Endothelial cell of umbilical vein (primary cell): ENCODE data around the gene MRPS27. TPM values are rescaled to one million over a fixed set of nuclear protein-coding genes. Genes with fewer than 3 reads are reported as not detected.

Source experiments
- BruUV-seq: library from RNA; stranded (reverse); fragments of 400-500 nt; replicated peaks from 2 replicates; lab custom pipeline; 2021; lab: Mats Ljungman, UMichigan
- CTCF ChIA-PET: fragments of 300-600, 350-600 bp; sonication (Branson Sonifier 250); formaldehyde crosslinking; loops from one replicate; lab custom pipeline; 2021; ENCODE audit warnings: antibody characterized with exemption, inconsistent platforms; lab: Charles Lee
- POLR2A ChIA-PET: fragments of 300-600, 350-600 bp; sonication (Branson Sonifier 250); formaldehyde crosslinking; loops from one replicate; lab custom pipeline; 2021; ENCODE audit warnings: antibody characterized with exemption, inconsistent platforms; lab: Charles Lee
- DNase-seq: peaks from one replicate; pipeline ENCODE4 v3.0.0-alpha.2; 2011; ENCODE audit warnings: low read depth, low spot score
- FAIRE-seq: peaks from 2 replicates; lab custom pipeline; 2011; peaks lifted over from hg19 to GRCh38; lab: Jason Lieb, UNC
- H2AFZ ChIP-seq: 2 replicates; pipeline ENCODE4 v1.6.0; 2012; ENCODE audit warnings: low read depth, low read length, control low read depth, inconsistent platforms
- H3K27ac ChIP-seq: 2 replicates; pipeline ENCODE4 v1.5.1; 2011; ENCODE audit warnings: low read depth, mild to moderate bottlenecking, control low read depth, low read length, moderate library complexity; ENCODE audit not compliant: insufficient read depth
- H3K27me3 ChIP-seq, 2 experiments: 2 replicates each; pipeline versions ENCODE4 v1.6.0 to v1.6.1; 2011; ENCODE audit warnings: low read length in 2 of 2, mixed read lengths in 1 of 2; ENCODE audit not compliant: control insufficient read depth in 2 of 2, insufficient read depth in 2 of 2
- H3K36me3 ChIP-seq, 2 experiments: 2 replicates in 1 of 2; 3 replicates in 1 of 2; pipeline ENCODE4 v1.5.1; 2011; ENCODE audit warnings: low read length in 2 of 2, mild to moderate bottlenecking in 1 of 2, moderate library complexity in 1 of 2; ENCODE audit not compliant: control insufficient read depth in 2 of 2, insufficient read depth in 2 of 2; ENCODE audit errors: extremely low read depth in 1 of 2
- H3K4me1 ChIP-seq: 3 replicates; pipeline ENCODE4 v1.5.1; 2011; ENCODE audit warnings: mild to moderate bottlenecking, low read length; ENCODE audit not compliant: control insufficient read depth, insufficient read depth; ENCODE audit errors: extremely low read depth
- H3K4me2 ChIP-seq: 2 replicates; pipeline ENCODE4 v1.6.1; 2011; ENCODE audit warnings: low read length, control low read depth, mixed read lengths; ENCODE audit not compliant: insufficient read depth
- H3K4me3 ChIP-seq, 3 experiments: fragments of 200-600 bp in 1 of 3; sonication (generic), shearing (Covaris generic) in 1 of 3; replicated peaks in 1 of 3; 2 replicates each; pipeline ENCODE4 v1.5.1; 2011 to 2016; ENCODE audit warnings: control low read depth in 3 of 3, low read length in 3 of 3, mild to moderate bottlenecking in 2 of 3, inconsistent platforms in 1 of 3, low read depth in 1 of 3, moderate library complexity in 1 of 3; ENCODE audit not compliant: insufficient read depth in 1 of 3
- H3K79me2 ChIP-seq: 2 replicates; pipeline ENCODE4 v1.6.0; 2012; ENCODE audit warnings: low read length, inconsistent platforms; ENCODE audit not compliant: control insufficient read depth, insufficient read depth
- H3K9ac ChIP-seq: replicated peaks from 2 replicates; pipeline ENCODE3; 2011; ENCODE audit warnings: low read length, control low read depth; ENCODE audit not compliant: insufficient read depth; ENCODE audit errors: extremely low read depth
- H3K9me1 ChIP-seq: replicated peaks from 3 replicates; pipeline ENCODE4 v1.6.0; 2011; ENCODE audit warnings: mild to moderate bottlenecking, low read length; ENCODE audit not compliant: control insufficient read depth, insufficient read depth; ENCODE audit errors: extremely low read depth
- H3K9me3 ChIP-seq: replicated peaks from 2 replicates; pipeline ENCODE4 v1.5.1; 2012; ENCODE audit warnings: low read length, inconsistent platforms; ENCODE audit not compliant: control insufficient read depth, insufficient read depth
- H4K20me1 ChIP-seq: replicated peaks from 2 replicates; pipeline ENCODE3; 2011; ENCODE audit warnings: mild to moderate bottlenecking, low read length; ENCODE audit not compliant: control insufficient read depth, insufficient read depth; ENCODE audit errors: extremely low read depth
- EZH2 ChIP-seq: IDR thresholded peaks from 2 replicates; pipeline ENCODE4 v1.6.1; 2012; ENCODE audit warnings: borderline replicate concordance, low read depth, mild to moderate bottlenecking, moderate library complexity, low read length, inconsistent platforms; ENCODE audit not compliant: severe bottlenecking
- FOS ChIP-seq: IDR thresholded peaks from 2 replicates; pipeline ENCODE4 v1.6.1; 2011; ENCODE audit warnings: mild to moderate bottlenecking, low read length, moderate library complexity, borderline replicate concordance; ENCODE audit not compliant: insufficient read depth
- POLR2A ChIP-seq: IDR thresholded peaks from 2 replicates; pipeline ENCODE4 v1.6.1; 2012; ENCODE audit warnings: low read depth, mild to moderate bottlenecking, control low read depth, low read length
- dilution Hi-C: fragments of 300-500 bp; cut with MboI; formaldehyde crosslinking; loops from one replicate; pipeline ENCODE4 v1.15.0; 2019; ENCODE audit warnings: low sequenced_read_pairs; ENCODE audit not compliant: extremely low pct_ligation_motif_present
- intact Hi-C: fragments of 100-400 bp; cut with micrococcal nuclease; formaldehyde crosslinking; loops from one replicate; pipeline ENCODE4 v1.10.0; 2022
- polyA plus RNA-seq, 4 experiments: library from polyadenylated mRNA; depleted of rRNA in 3 of 4; stranded (reverse) in 3 of 4; unstranded in 1 of 4; fragments of >200 nt; gene quantifications; 2 replicates each; pipeline versions ENCODE4 v1.2.1 to v1.2.3, GENCODE V29; 2011 to 2012; ENCODE audit warnings: missing spikeins in 1 of 4
- total RNA-seq: library from RNA; stranded (reverse); gene quantifications from 2 replicates; pipeline ENCODE4 v1.2.3, GENCODE V29; 2021
- TF ChIP-seq, protein P1 (sequence below), 2 donors: IDR thresholded peaks; 1 replicate in 1 of 2; 2 replicates in 1 of 2; pipeline ENCODE4 v1.5.1; 2011; ENCODE audit warnings: low read length in 2 of 2, mild to moderate bottlenecking in 2 of 2, moderate library complexity in 2 of 2, control low read depth in 1 of 2, inconsistent platforms in 1 of 2, low read depth in 1 of 2; ENCODE audit not compliant: insufficient read depth in 1 of 2; ENCODE audit errors: extremely low read depth in 1 of 2
- TF ChIP-seq, protein P2 (sequence below): IDR thresholded peaks from 2 replicates; pipeline ENCODE4 v1.6.1; 2011; ENCODE audit not compliant: insufficient read depth, insufficient read length

Gene MRPS27
- total and polyA plus RNA-seq, 2 donors (not counting 3 experiments of a cell fraction or from before 2014, with no cell fraction given): 56.0 to 67.1 TPM

DNA sequence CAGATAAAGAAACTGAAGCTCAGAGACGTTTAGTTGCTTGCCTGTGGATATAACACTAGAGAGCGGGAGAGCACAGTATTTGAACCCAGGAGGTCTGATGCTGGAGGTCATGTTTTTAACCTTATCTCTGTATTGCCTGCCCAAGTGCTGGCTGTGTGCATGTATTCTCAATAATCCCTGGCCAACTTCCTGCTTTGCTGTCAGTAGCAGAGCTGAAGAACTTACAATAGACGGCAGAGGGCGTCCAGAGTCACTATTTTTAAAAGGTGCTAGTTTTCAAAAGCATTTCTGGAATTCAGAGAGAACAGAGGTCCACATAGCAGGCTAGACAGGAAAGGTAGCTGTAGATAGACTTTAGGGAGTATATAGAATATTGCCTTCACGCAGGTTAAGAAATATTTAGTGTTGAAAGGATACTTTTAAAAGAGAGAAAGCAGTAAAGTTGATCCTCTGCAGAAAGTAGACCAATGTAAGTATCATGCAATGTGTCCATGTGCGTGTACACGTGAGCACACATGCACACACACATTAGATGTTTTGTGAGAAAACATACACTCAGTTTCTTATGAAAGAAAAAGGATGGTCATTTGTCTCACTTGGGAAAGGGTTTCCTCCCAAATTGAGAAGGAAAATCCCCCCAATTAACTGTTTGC is 46.4 kb upstream of the MRPS27 start:
- ChIA-PET CTCF (interaction anchor here (0.6 to 8.1 kb wide), 65 partner anchors 10 to 545 kb away, joined by 3 to 223 read pairs (median 4); partner anchors contain the start of genes MRPS27, PTCD2, TNPO1 and ZNF366), POLR2A (interaction anchor here (1.3 kb wide), 1 partner anchor 46 kb away, joined by 4 read pairs; the partner anchor contains the start of genes MRPS27 and PTCD2)
- no TSS peak for BruUV-seq
- Histone ChIP-seq H4K20me1 (no peaks in the 10 kb centered on the region), H3K27me3 (no peaks in the 10 kb centered on the region), H3K4me2 (no peak overlapping the region), H3K27ac (peak overlapping the region; percentile 23), H2AFZ (peak overlapping the region; percentile 20), H3K4me1 (peaks cover 23% of the 10 kb centered on the region), H3K79me2 (no peaks in the 10 kb centered on the region), H3K9me3 (no peaks in the 10 kb centered on the region), H3K9ac (no peak overlapping the region), H3K9me1 (no peaks in the 10 kb centered on the region), H3K36me3 (no peaks in the 10 kb centered on the region), H3K4me3 (no peak overlapping the region)
- TF ChIP-seq, protein P1, sequence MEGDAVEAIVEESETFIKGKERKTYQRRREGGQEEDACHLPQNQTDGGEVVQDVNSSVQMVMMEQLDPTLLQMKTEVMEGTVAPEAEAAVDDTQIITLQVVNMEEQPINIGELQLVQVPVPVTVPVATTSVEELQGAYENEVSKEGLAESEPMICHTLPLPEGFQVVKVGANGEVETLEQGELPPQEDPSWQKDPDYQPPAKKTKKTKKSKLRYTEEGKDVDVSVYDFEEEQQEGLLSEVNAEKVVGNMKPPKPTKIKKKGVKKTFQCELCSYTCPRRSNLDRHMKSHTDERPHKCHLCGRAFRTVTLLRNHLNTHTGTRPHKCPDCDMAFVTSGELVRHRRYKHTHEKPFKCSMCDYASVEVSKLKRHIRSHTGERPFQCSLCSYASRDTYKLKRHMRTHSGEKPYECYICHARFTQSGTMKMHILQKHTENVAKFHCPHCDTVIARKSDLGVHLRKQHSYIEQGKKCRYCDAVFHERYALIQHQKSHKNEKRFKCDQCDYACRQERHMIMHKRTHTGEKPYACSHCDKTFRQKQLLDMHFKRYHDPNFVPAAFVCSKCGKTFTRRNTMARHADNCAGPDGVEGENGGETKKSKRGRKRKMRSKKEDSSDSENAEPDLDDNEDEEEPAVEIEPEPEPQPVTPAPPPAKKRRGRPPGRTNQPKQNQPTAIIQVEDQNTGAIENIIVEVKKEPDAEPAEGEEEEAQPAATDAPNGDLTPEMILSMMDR (IDR thresholded peaks at IDR 0.05; ENCODE audit: extremely low read depth in 1 of 2, insufficient read depth in 1 of 2, low read depth in 1 of 2, low read length in 2 of 2): peak; percentile 66 to 76
- no peak for TF ChIP-seq POLR2A
- FAIRE-seq: peak; percentile 92
- intact Hi-C loops: loop anchor here (1.0 to 2.0 kb wide), 7 partner anchors 22 to 476 kb away; partner anchors contain the start of genes MRPS27 and PTCD2
- peak; percentile 87 for DNase-seq
- dilution Hi-C loops: no loop called here

DNA sequence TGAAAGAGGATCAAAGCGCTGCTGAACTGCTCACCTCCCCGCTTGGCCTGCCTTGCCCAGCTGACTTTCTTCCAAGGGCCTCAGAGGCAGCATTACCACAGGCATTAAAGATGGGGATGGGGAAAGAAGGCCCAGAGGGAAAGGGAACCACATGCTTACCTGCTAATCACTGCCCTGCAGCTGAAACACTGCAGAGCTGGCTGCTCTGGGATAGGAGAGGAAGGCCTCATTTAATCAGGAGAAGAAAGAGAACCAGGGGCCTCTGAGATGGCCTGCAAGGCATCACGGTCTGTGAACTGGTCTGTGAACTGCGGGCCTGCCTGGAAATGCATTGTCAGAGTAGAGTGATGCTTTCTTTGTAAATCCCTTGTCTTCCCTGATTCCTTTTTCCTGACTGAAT is 44.9 kb upstream of the MRPS27 start:
- H3K27ac ChIP-seq: no peak overlapping the region
- BruUV-seq: no TSS peak
- H3K79me2 ChIP-seq: no peaks in the 10 kb centered on the region
- POLR2A ChIA-PET: no interaction called here
- FAIRE-seq (no peak), DNase-seq (no peak)
- H2AFZ ChIP-seq: no peak overlapping the region
- no peaks in the 10 kb centered on the region for H3K27me3 ChIP-seq
- H3K4me3 ChIP-seq: no peak overlapping the region
- TF ChIP-seq, protein P1 (IDR thresholded peaks at IDR 0.05; ENCODE audit: extremely low read depth in 1 of 2, insufficient read depth in 1 of 2, low read depth in 1 of 2, low read length in 2 of 2): no peak
- TF ChIP-seq FOS (no peak), EZH2 (no peak)
- TF ChIP-seq, protein P2, sequence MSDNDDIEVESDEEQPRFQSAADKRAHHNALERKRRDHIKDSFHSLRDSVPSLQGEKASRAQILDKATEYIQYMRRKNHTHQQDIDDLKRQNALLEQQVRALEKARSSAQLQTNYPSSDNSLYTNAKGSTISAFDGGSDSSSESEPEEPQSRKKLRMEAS: no peak
- no peak overlapping the region for H3K9ac ChIP-seq
- H3K4me2 ChIP-seq: no peak overlapping the region
- no peaks in the 10 kb centered on the region for H4K20me1 ChIP-seq
- no peaks in the 10 kb centered on the region for H3K9me1 ChIP-seq
- intact Hi-C loops: no loop called here
- H3K4me1 ChIP-seq: peaks cover 23% of the 10 kb centered on the region
- CTCF ChIA-PET: interaction anchor here (0.8 to 8.1 kb wide), 13 partner anchors 9 to 453 kb away, joined by 3 to 223 read pairs (median 16); partner anchors contain the start of gene TNPO1
- dilution Hi-C loops: no loop called here
- no peaks in the 10 kb centered on the region for H3K36me3 ChIP-seq
- H3K9me3 ChIP-seq: no peaks in the 10 kb centered on the region
